HG03066 (cell line): ENCODE results near the gene EIF1AD.
"Not testable (repeated sequence)": the region's sequence is repeated elsewhere in the genome, so short reads cannot be mapped to it uniquely, and the experiment has no call there.

Experiments used
- ATAC-seq: cut with Tn5 transposase; IDR thresholded peaks from one replicate; pipeline ENCODE4 v1.9.1; 2021; ENCODE audit warnings: low read depth; ENCODE audit not compliant: unreplicated experiment

The EIF1AD gene

GRCh38 chr11:65973439-65974110, 28.4 kb downstream of the EIF1AD start:
- ATAC-seq, result no peak

- ATAC-seq, result no peak
Measured at GRCh38 chr11:65972116-65972515, 29.8 kb downstream of the EIF1AD start.

- no peak for ATAC-seq
Measured at GRCh38 chr11:65968600-65969482, 33.1 kb downstream of the EIF1AD start.

- no peak for ATAC-seq
Measured at GRCh38 chr11:65967329-65967934, 34.5 kb downstream of the EIF1AD start.

- ATAC-seq, result no peak
Measured at GRCh38 chr11:65965986-65966762, 35.8 kb downstream of the EIF1AD start.

GRCh38 chr11:65964906-65965305, 37.1 kb downstream of the EIF1AD start:
- no peak for ATAC-seq

GRCh38 chr11:65962141-65962564, 39.8 kb downstream of the EIF1AD start:
- no peak for ATAC-seq

- ATAC-seq, result peak; percentile 67
Measured at GRCh38 chr11:65961267-65962140, 40.5 kb downstream of the EIF1AD start, which contains the start of gene SART1. TSS of gene SART1 (plus strand) at chr11:65961734. CDS start at chr11:65961781, 47 bp downstream.

GRCh38 chr11:65960824-65961266, 41.1 kb downstream of the EIF1AD start:
- ATAC-seq, result no peak

GRCh38 chr11:65958774-65959420, 43.1 kb downstream of the EIF1AD start:
- no peak for ATAC-seq

- no peak for ATAC-seq
Measured at GRCh38 chr11:65958291-65958690, 43.7 kb downstream of the EIF1AD start.

GRCh38 chr11:65954771-65955170, 47.2 kb downstream of the EIF1AD start:
- no peak for ATAC-seq

GRCh38 chr11:65953471-65953870, 48.5 kb downstream of the EIF1AD start:
- ATAC-seq, result no peak

- ATAC-seq, result no peak
Measured at GRCh38 chr11:65952052-65952521, 49.9 kb downstream of the EIF1AD start.

GRCh38 chr11:65951641-65952040, 50.3 kb downstream of the EIF1AD start:
- ATAC-seq, result not testable (repeated sequence)

GRCh38 chr11:65950711-65951110, 51.2 kb downstream of the EIF1AD start:
- ATAC-seq, result not testable (repeated sequence)

GRCh38 chr11:65947603-65948125, 54.3 kb downstream of the EIF1AD start:
- no peak for ATAC-seq

GRCh38 chr11:65947133-65947532, 54.8 kb downstream of the EIF1AD start:
- no peak for ATAC-seq

- no peak for ATAC-seq
Measured at GRCh38 chr11:65946655-65947054, 55.3 kb downstream of the EIF1AD start.
